HG02642 (cell line): ENCODE results near the gene OGA.
"Not testable (repeated sequence)": the region's sequence is repeated elsewhere in the genome, so short reads cannot be mapped to it uniquely, and the experiment has no call there.

Experiments
- ATAC-seq: cut with Tn5 transposase; IDR thresholded peaks from one replicate; pipeline ENCODE4 v1.9.1; 2021; ENCODE audit warnings: mild to moderate bottlenecking; ENCODE audit not compliant: unreplicated experiment, poor library complexity

Gene OGA

GRCh38 chr10:101814466-101815071 is 3.7 kb downstream of the OGA start:
- ATAC-seq = no peak

GRCh38 chr10:101812606-101813005 is 5.6 kb downstream of the OGA start:
- no peak for ATAC-seq

GRCh38 chr10:101807158-101807557 is 11.1 kb downstream of the OGA start:
- ATAC-seq = no peak

- no peak for ATAC-seq
Measured at GRCh38 chr10:101803511-101803910, 14.7 kb downstream of the OGA start.

GRCh38 chr10:101797403-101798059 is 20.7 kb downstream of the OGA start:
- no peak for ATAC-seq

GRCh38 chr10:101793526-101793925 is 24.7 kb downstream of the OGA start:
- ATAC-seq = no peak

- ATAC-seq = no peak
Measured at GRCh38 chr10:101789686-101790085, 28.6 kb downstream of the OGA start.

- not testable (repeated sequence) for ATAC-seq
Measured at GRCh38 chr10:101789231-101789630, 29.0 kb downstream of the OGA start.

GRCh38 chr10:101785801-101786200 is 32.4 kb downstream of the OGA start:
- no peak for ATAC-seq

GRCh38 chr10:101784558-101784957 is 33.7 kb downstream of the OGA start:
- no peak for ATAC-seq

- ATAC-seq = no peak
Measured at GRCh38 chr10:101783736-101784118, 34.5 kb downstream of the OGA start.

- ATAC-seq = peak; percentile 55
Measured at GRCh38 chr10:101782811-101783735, 35.2 kb downstream of the OGA start, which contains the start of gene NPM3. Gene NPM3 (minus strand): TSS chr10:101783446. CDS start chr10:101783390, 56 bp downstream.

- no peak for ATAC-seq
Measured at GRCh38 chr10:101781984-101782810, 36.0 kb downstream of the OGA start.

GRCh38 chr10:101781655-101781983 is 36.6 kb downstream of the OGA start:
- ATAC-seq = no peak

- peak; percentile 35 for ATAC-seq
Measured at GRCh38 chr10:101780818-101781654, 37.2 kb downstream of the OGA start.

- ATAC-seq = no peak
Measured at GRCh38 chr10:101780187-101780817, 37.9 kb downstream of the OGA start.

GRCh38 chr10:101779544-101780186 is 38.6 kb downstream of the OGA start:
- ATAC-seq = peak; percentile 54

GRCh38 chr10:101778781-101779543 is 39.3 kb downstream of the OGA start:
- no peak for ATAC-seq
